Spleen (tissue), 7 donors: ENCODE data around the gene WDFY2.

Experiments
- POLR2A ChIP-seq, 3 donors: fragments of 450-650 bp; IDR thresholded peaks; one replicate each; pipeline ENCODE4 v1.5.1; 2017; ENCODE audit warnings: antibody characterized with exemption in 3 of 3, mild to moderate bottlenecking in 1 of 3
- POLR2AphosphoS5 ChIP-seq, 3 donors: sonication (generic); formaldehyde crosslinking; IDR thresholded peaks; one replicate each; pipeline ENCODE4 v1.5.1; 2017; ENCODE audit warnings: antibody characterized with exemption in 3 of 3
- TF ChIP-seq, protein P1 (sequence below), 11 experiments: fragments of 200-600 bp in 7 of 11; fragments of 450-650 bp in 4 of 11; sonication (generic) in 4 of 11; IDR thresholded peaks in 8 of 11; conservative IDR thresholded peaks in 3 of 11; 1 replicate in 7 of 11; 2 replicates in 4 of 11; pipeline versions ENCODE4 v1.4.0 to v1.8.0; 2016 to 2021; ENCODE audit warnings: antibody characterized with exemption in 11 of 11, inconsistent platforms in 4 of 11, mild to moderate bottlenecking in 1 of 11
- donor health status: DM: no; HTN: no; CAD: no; lungs with moderate emphysema.
- donor health status: DM: no; HTN: no; CAD: no.
- donor health status: DM: no; HTN: no; CAD: no.

DNA sequence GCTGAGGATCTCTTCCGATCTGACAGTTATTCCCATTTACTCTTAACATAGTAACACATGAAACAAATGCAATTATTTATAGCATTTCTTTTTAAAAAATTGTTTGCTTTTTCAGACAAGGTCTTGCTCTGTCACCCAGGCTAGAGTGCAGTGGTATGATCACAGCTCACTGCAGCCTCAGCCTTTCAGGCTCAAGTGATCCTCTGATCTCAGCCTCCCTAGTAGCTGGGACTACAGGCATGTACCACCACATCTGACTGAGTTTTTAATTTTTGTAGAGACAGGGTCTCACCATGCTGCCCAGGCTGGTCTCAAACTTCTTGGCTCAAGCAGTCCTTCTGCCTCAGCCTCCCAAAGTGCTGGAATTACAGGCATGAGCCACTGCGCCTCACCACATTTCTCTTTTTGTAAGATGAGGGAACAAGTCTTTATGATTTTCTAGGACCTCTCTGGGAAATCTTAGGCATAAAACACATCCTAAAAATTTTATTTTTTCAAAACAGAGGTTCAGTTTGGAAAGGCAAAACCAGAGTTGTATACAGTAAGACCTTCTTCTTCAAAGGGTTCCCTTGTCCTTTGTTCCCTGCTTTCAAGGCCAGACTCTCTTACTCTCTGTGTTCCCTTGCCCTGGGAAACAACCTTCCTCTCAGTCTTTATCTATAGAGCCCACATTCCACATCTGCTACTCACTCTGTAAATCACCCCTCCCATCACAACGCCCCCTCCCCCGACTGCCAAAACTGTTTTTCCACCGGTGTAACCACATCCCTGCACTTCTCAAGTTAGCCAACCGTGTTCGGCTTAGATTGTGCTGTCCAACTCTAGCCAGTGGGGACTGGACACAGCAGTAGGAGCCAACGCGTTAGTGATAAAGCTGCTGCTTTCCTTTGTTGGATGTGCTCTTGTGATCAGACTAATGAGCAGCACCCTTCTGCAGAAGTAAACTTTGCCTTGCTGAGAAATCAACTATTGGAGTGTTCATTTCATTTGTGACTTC is 163.5 kb downstream of the WDFY2 start:
- TF ChIP-seq POLR2A (IDR thresholded peaks at IDR 0.05) (no peak), POLR2AphosphoS5 (IDR thresholded peaks at IDR 0.05) (no peak)
- TF ChIP-seq, protein P1, sequence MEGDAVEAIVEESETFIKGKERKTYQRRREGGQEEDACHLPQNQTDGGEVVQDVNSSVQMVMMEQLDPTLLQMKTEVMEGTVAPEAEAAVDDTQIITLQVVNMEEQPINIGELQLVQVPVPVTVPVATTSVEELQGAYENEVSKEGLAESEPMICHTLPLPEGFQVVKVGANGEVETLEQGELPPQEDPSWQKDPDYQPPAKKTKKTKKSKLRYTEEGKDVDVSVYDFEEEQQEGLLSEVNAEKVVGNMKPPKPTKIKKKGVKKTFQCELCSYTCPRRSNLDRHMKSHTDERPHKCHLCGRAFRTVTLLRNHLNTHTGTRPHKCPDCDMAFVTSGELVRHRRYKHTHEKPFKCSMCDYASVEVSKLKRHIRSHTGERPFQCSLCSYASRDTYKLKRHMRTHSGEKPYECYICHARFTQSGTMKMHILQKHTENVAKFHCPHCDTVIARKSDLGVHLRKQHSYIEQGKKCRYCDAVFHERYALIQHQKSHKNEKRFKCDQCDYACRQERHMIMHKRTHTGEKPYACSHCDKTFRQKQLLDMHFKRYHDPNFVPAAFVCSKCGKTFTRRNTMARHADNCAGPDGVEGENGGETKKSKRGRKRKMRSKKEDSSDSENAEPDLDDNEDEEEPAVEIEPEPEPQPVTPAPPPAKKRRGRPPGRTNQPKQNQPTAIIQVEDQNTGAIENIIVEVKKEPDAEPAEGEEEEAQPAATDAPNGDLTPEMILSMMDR (IDR thresholded peaks at IDR 0.05 in 8 of 11, conservative IDR thresholded peaks at IDR 0.05 in 3 of 11): no peak
